Adrenal gland (tissue), 5 donors: Measurements from ENCODE around the gene NKX2-8.
"Not testable (repeated sequence)": the region's sequence is repeated elsewhere in the genome, so short reads cannot be mapped to it uniquely, and the experiment has no call there.

Experiments
- POLR2A ChIP-seq, 2 donors: fragments of 450-650 bp; IDR thresholded peaks; one replicate each; pipeline ENCODE4 v1.6.1; 2017; ENCODE audit warnings: antibody characterized with exemption in 2 of 2, mild to moderate bottlenecking in 2 of 2, moderate library complexity in 1 of 2
- TF ChIP-seq, protein P1 (sequence below), 6 experiments: fragments of 450-650 bp in 4 of 6; fragments of 200-600 bp in 2 of 6; sonication (generic) in 1 of 6; IDR thresholded peaks; 1 replicate in 5 of 6; 2 replicates in 1 of 6; pipeline versions ENCODE4 v1.5.1 to v1.8.0; 2016 to 2021; ENCODE audit warnings: antibody characterized with exemption in 6 of 6, mild to moderate bottlenecking in 2 of 6, moderate library complexity in 1 of 6
- donor health status: DM: no; HTN: no; CAD: no.

DNA sequence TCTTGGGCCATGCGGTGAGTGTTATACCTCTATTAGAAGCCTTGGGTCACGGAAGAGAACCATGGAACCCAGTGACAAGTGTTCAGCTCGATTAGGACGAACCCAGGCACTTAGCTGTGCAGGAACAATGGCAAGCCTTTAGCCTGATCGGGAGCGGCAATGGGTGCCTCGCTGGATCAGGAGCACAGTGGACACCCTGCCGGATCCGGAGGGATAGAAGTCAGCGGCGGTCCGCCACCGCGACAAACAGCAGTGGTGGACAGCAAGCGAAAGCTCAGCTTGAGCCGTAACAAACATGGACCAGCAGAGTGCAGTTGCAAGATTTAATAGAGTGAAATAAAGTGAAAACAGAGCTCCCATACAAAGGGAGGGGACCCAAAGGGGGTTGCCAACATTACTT is 38.1 kb downstream of the NKX2-8 start:
- TF ChIP-seq, protein P1, sequence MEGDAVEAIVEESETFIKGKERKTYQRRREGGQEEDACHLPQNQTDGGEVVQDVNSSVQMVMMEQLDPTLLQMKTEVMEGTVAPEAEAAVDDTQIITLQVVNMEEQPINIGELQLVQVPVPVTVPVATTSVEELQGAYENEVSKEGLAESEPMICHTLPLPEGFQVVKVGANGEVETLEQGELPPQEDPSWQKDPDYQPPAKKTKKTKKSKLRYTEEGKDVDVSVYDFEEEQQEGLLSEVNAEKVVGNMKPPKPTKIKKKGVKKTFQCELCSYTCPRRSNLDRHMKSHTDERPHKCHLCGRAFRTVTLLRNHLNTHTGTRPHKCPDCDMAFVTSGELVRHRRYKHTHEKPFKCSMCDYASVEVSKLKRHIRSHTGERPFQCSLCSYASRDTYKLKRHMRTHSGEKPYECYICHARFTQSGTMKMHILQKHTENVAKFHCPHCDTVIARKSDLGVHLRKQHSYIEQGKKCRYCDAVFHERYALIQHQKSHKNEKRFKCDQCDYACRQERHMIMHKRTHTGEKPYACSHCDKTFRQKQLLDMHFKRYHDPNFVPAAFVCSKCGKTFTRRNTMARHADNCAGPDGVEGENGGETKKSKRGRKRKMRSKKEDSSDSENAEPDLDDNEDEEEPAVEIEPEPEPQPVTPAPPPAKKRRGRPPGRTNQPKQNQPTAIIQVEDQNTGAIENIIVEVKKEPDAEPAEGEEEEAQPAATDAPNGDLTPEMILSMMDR (IDR thresholded peaks at IDR 0.05): not testable (repeated sequence)
- not testable (repeated sequence) for TF ChIP-seq POLR2A (IDR thresholded peaks at IDR 0.05)
